Stimulated activated CD4-positive, alpha-beta T cell treated with anti-CD3 and anti-CD28 coated beads, Interleukin-4, amount 100 ng/mL, for 1 hour (primary cell): Measurements from ENCODE around the gene SMG6.

Experiments
- DNase-seq: peaks from one replicate; pipeline ENCODE4 v3.0.0-alpha.2; 2020

Gene SMG6

GRCh38 chr17:2137342-2138098 is 166.1 kb downstream of the SMG6 start:
- DNase-seq: no peak

GRCh38 chr17:2136241-2136640 is 167.3 kb downstream of the SMG6 start:
- DNase-seq: no peak

- no peak for DNase-seq
These were observed 175.6 kb downstream of the SMG6 start for GRCh38 chr17:2128011-2128410.

GRCh38 chr17:2125013-2125535 is 178.5 kb downstream of the SMG6 start:
- DNase-seq: no peak

GRCh38 chr17:2124391-2124790 is 179.2 kb downstream of the SMG6 start:
- DNase-seq: no peak

- DNase-seq: no peak
These were observed 180.0 kb downstream of the SMG6 start for GRCh38 chr17:2123375-2124251.

- no peak for DNase-seq
These were observed 180.8 kb downstream of the SMG6 start for GRCh38 chr17:2122641-2123302.

- DNase-seq: no peak
These were observed 182.8 kb downstream of the SMG6 start for GRCh38 chr17:2120586-2121335.

GRCh38 chr17:2113279-2113622 is 190.3 kb downstream of the SMG6 start:
- DNase-seq: no peak

GRCh38 chr17:2111691-2112090 is 191.9 kb downstream of the SMG6 start:
- DNase-seq: no peak

- DNase-seq: no peak
These were observed 193.1 kb downstream of the SMG6 start for GRCh38 chr17:2110436-2110835.

- DNase-seq: no peak
These were observed 195.4 kb downstream of the SMG6 start for GRCh38 chr17:2108170-2108569.

GRCh38 chr17:2107506-2107905 is 196.1 kb downstream of the SMG6 start:
- no peak for DNase-seq

- DNase-seq: no peak
These were observed 196.5 kb downstream of the SMG6 start for GRCh38 chr17:2107050-2107449.

- DNase-seq: no peak
These were observed 197.2 kb downstream of the SMG6 start for GRCh38 chr17:2106308-2106955.

GRCh38 chr17:2105663-2106062 is 197.9 kb downstream of the SMG6 start:
- no peak for DNase-seq

- no peak for DNase-seq
These were observed 200.4 kb downstream of the SMG6 start for GRCh38 chr17:2102931-2103809.

GRCh38 chr17:2101448-2102257 is 201.9 kb downstream of the SMG6 start:
- peak; percentile 34 for DNase-seq

GRCh38 chr17:2095536-2095910 is 208.1 kb downstream of the SMG6 start:
- DNase-seq: no peak

GRCh38 chr17:2094891-2095535 is 208.6 kb downstream of the SMG6 start:
- DNase-seq: no peak
